HepG2 (cell line): ENCODE data around the gene BCL2L11. TPM values are rescaled to one million over a fixed set of nuclear protein-coding genes. Genes with fewer than 3 reads are reported as not detected.

Source experiments
- BCL3 ChIP-seq: sonication (generic); formaldehyde crosslinking; IDR thresholded peaks from 2 replicates; pipeline ENCODE4 v1.5.1; 2020; ENCODE audit warnings: mild to moderate bottlenecking, missing genetic modification reagents, moderate library complexity
- CBX2 ChIP-seq, 2 experiments: fragments of 200-600 bp in 1 of 2; sonication (generic); formaldehyde crosslinking in 1 of 2; IDR thresholded peaks; 2 replicates each; pipeline versions ENCODE4 v1.7.0 to v1.8.1; 2018 to 2022; ENCODE audit warnings: low read depth in 2 of 2, low read length in 1 of 2, mild to moderate bottlenecking in 1 of 2, missing genetic modification reagents in 1 of 2
- HMGXB4 ChIP-seq, 2 experiments: sonication (generic) in 1 of 2; formaldehyde crosslinking in 1 of 2; IDR thresholded peaks; 2 replicates each; pipeline versions ENCODE4 v1.4.0 to v1.6.1; 2018 to 2020; ENCODE audit warnings: missing genetic modification reagents in 2 of 2, borderline replicate concordance in 1 of 2, low read depth in 1 of 2, mild to moderate bottlenecking in 1 of 2, missing biosample characterization in 1 of 2
- HNRNPH1 ChIP-seq: fragments of 200-400 bp; formaldehyde crosslinking; optimal IDR thresholded peaks from 2 replicates; pipeline ENCODE3; 2017; ENCODE audit warnings: mild to moderate bottlenecking, low read depth, low read length
- MYPOP ChIP-seq: sonication (generic); formaldehyde crosslinking; IDR thresholded peaks from 2 replicates; pipeline ENCODE4 v1.8.1; 2023; ENCODE audit warnings: mild to moderate bottlenecking, moderate library complexity, missing genetic modification reagents
- NPAS2 ChIP-seq: sonication (generic); formaldehyde crosslinking; IDR thresholded peaks from 2 replicates; pipeline ENCODE4 v1.8.0; 2022; ENCODE audit warnings: mild to moderate bottlenecking, missing genetic modification reagents, borderline replicate concordance
- REL ChIP-seq: sonication (generic); formaldehyde crosslinking; conservative IDR thresholded peaks from 2 replicates; pipeline ENCODE4 v1.8.0; 2022; ENCODE audit warnings: mild to moderate bottlenecking, missing genetic modification reagents, moderate library complexity
- SOX5 ChIP-seq: IDR thresholded peaks from 2 replicates; pipeline ENCODE4 v1.6.1; 2016; ENCODE audit warnings: borderline replicate concordance
- SRSF9 ChIP-seq: fragments of 200-400 bp; formaldehyde crosslinking; IDR thresholded peaks from 2 replicates; pipeline ENCODE4 v1.6.1; 2018; ENCODE audit warnings: borderline replicate concordance, mild to moderate bottlenecking, low read depth, low read length; ENCODE audit not compliant: insufficient read depth, poor library complexity, severe bottlenecking
- TRIM22 ChIP-seq: fragments of 450-650 bp; IDR thresholded peaks from 2 replicates; pipeline ENCODE4 v1.6.1; 2017
- ZBTB40 ChIP-seq, 2 experiments: fragments of 450-650 bp in 1 of 2; sonication (generic) in 1 of 2; formaldehyde crosslinking in 1 of 2; IDR thresholded peaks; 2 replicates each; pipeline versions ENCODE4 v1.6.1 to v1.8.0; 2016 to 2022; ENCODE audit warnings: antibody characterized with exemption in 1 of 2, mild to moderate bottlenecking in 1 of 2, missing genetic modification reagents in 1 of 2
- polyA plus RNA-seq, 8 experiments: library from polyadenylated mRNA; depleted of rRNA in 3 of 8; stranded (reverse) in 7 of 8; unstranded in 1 of 8; fragments of >200 nt; fragmentation: Illumina TruSeq in 4 of 8; extraction: Trizol in 4 of 8; gene quantifications; 2 replicates each; pipeline versions ENCODE4 v1.2.1 to v1.2.3, GENCODE V29; 2011 to 2016; ENCODE audit warnings: low read depth in 4 of 8, missing spikeins in 1 of 8, mixed read lengths in 1 of 8; ENCODE audit not compliant: insufficient read depth in 1 of 8
- total RNA-seq, 5 experiments: library from RNA; depleted of rRNA; stranded (reverse); fragments of >200 nt; fragmentation: Illumina TruSeq; extraction: Trizol; gene quantifications; 2 replicates each; pipeline ENCODE4 v1.2.3, GENCODE V29; 2016; ENCODE audit warnings: low read depth in 1 of 5

The BCL2L11 gene
- total and polyA plus RNA-seq, 2 of the 13 experiments (the other 11 are each of a cell fraction or from before 2014, with no cell fraction given) = 6.1 to 9.7 TPM

GRCh38 chr2:111120253-111121027, at the start of gene BCL2L11 (continued):
- TF ChIP-seq TRIM22 = no peak
- TF ChIP-seq SRSF9 = no peak
- TF ChIP-seq NPAS2 (CRISPR knock-in tag) = no peak
- TF ChIP-seq CBX2 (IDR thresholded peaks at IDR 0.05; ENCODE audit: low read depth, low read length) = no peak
- 0 out of 2 replicates have a peak, but pooled peaks have one; percentile 51 for TF ChIP-seq CBX2 (CRISPR knock-in tag; IDR thresholded peaks at IDR 0.05; ENCODE audit: low read depth)
- TF ChIP-seq HNRNPH1 = no peak
- TF ChIP-seq SOX5 (CRISPR knock-in tag) = peak; percentile 74
- TF ChIP-seq REL (CRISPR knock-in tag) = peak; percentile 61; the same call in 1 of the 2 replicates
- no peak; the same call in none of the 2 replicates for TF ChIP-seq MYPOP
- peak; percentile 93 to 95 for TF ChIP-seq HMGXB4 (CRISPR knock-in tag; IDR thresholded peaks at IDR 0.05; ENCODE audit: borderline replicate concordance in 1 of 2, low read depth in 1 of 2)
- TF ChIP-seq BCL3 (CRISPR knock-in tag) = peak; percentile 96
- no peak for TF ChIP-seq ZBTB40 (IDR thresholded peaks at IDR 0.05)
- peak; percentile 80; the same call in 1 of the 2 replicates for TF ChIP-seq ZBTB40 (CRISPR knock-in tag; IDR thresholded peaks at IDR 0.05)
